ENCODE results near the gene THAP4. TPM values are rescaled to one million over a fixed set of nuclear protein-coding genes. Genes with fewer than 3 reads are reported as not detected.

The THAP4 gene
- total RNA-seq, 1 donor from 2014 or later, result 32.4 TPM

DNA sequence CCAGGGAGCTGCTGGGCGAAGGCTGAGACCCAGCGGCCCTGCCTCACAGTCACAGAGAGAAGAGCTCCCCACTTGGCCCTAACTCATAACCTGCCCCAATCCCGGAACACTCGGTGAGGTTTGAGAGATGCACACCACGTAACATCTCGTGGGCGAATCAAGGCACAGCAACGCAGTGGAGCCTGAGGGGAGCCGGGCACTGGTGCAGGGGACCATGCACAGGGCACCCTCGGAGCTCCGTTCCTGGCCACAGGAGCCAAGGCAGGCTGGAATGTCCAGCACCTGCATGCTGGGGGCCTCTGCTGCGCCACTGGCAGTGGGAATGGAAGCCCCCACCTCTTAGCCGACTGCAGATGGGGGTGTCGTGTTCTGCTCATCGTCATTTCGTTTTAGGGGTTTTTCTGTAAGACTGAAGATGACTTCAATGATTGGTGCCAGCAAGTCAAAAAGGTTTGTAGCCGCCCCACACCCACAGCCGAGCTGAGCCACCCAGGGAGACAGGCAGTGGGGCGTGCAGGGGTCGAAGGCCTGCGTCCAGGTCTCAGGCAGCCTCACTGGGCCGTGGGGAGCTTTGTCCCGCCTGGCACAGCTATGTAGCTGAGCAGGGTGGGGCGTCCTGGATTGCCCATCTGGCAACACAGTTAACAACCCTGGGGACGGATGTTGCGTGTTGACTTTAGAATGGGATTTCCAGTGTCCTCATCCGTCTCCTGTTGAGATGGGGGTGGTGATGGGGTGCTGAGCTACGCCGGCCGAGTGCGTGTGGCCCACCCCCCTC is 33.6 kb upstream of the THAP4 start:
- no peak for DNase-seq
- Mint-ChIP-seq H3K9me3 (ENCODE audit: unreplicated experiment) (peaks cover 5% of the 10 kb centered on the region), H3K27me3 (ENCODE audit: unreplicated experiment) (peaks cover 3% of the 10 kb centered on the region), H3K4me1 (ENCODE audit: low read depth, unreplicated experiment) (peaks cover 2% of the 10 kb centered on the region), H3K4me3 (ENCODE audit: unreplicated experiment) (no peak overlapping the region), H3K36me3 (ENCODE audit: unreplicated experiment) (no peaks in the 10 kb centered on the region), H3K27ac (ENCODE audit: unreplicated experiment) (no peak overlapping the region)
- TF ChIP-seq, protein P1, sequence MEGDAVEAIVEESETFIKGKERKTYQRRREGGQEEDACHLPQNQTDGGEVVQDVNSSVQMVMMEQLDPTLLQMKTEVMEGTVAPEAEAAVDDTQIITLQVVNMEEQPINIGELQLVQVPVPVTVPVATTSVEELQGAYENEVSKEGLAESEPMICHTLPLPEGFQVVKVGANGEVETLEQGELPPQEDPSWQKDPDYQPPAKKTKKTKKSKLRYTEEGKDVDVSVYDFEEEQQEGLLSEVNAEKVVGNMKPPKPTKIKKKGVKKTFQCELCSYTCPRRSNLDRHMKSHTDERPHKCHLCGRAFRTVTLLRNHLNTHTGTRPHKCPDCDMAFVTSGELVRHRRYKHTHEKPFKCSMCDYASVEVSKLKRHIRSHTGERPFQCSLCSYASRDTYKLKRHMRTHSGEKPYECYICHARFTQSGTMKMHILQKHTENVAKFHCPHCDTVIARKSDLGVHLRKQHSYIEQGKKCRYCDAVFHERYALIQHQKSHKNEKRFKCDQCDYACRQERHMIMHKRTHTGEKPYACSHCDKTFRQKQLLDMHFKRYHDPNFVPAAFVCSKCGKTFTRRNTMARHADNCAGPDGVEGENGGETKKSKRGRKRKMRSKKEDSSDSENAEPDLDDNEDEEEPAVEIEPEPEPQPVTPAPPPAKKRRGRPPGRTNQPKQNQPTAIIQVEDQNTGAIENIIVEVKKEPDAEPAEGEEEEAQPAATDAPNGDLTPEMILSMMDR (IDR thresholded peaks at IDR 0.05; ENCODE audit: partially characterized antibody, unreplicated experiment), result no peak

DNA sequence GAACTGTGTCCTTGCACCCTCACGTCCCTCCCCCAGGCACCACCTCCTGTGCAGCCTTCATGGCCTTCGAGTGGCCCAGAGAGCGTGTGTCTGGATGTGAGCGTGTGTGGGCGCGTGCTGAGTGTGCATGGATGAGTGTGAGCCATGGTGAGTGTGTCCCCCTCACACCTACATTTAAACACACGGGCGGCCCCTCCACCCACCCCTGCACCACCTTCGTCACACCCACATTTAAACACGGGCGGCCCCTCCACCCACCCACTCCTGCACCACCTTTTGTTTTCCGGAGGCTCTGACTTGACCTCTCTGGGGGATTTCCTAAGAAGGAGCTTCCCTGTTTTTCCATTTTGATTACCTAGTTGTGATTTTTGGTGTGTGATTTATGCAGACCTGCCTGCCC is 31.9 kb upstream of the THAP4 start:
- H3K4me1 Mint-ChIP-seq (ENCODE audit: low read depth, unreplicated experiment), result peaks cover 2% of the 10 kb centered on the region
- DNase-seq, result no peak
- peaks cover 4% of the 10 kb centered on the region for H3K27me3 Mint-ChIP-seq (ENCODE audit: unreplicated experiment)
- no peak overlapping the region for H3K4me3 Mint-ChIP-seq (ENCODE audit: unreplicated experiment)
- TF ChIP-seq, protein P1 (IDR thresholded peaks at IDR 0.05; ENCODE audit: partially characterized antibody, unreplicated experiment), result no peak
- no peak overlapping the region for H3K27ac Mint-ChIP-seq (ENCODE audit: unreplicated experiment)
- H3K9me3 Mint-ChIP-seq (ENCODE audit: unreplicated experiment), result peaks cover 3% of the 10 kb centered on the region
- no peaks in the 10 kb centered on the region for H3K36me3 Mint-ChIP-seq (ENCODE audit: unreplicated experiment)

DNA sequence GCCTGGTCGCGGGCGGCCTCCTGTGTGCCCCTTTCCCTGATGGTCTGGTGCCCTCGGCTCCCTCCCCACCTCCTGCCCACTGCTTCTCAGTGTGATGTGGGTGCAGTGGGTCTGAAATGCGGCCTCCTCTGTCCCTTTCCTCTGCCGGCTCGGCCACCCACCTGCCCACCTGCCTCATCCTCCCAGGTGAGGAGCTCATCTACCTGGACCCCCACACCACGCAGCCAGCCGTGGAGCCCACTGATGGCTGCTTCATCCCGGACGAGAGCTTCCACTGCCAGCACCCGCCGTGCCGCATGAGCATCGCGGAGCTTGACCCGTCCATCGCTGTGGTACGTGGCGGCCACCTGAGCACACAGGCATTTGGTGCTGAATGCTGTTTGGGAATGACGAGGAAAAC is 31.4 kb upstream of the THAP4 start:
- Mint-ChIP-seq H3K27ac (ENCODE audit: unreplicated experiment) (no peak overlapping the region), H3K4me3 (ENCODE audit: unreplicated experiment) (no peak overlapping the region), H3K4me1 (ENCODE audit: low read depth, unreplicated experiment) (peaks cover 2% of the 10 kb centered on the region), H3K36me3 (ENCODE audit: unreplicated experiment) (no peaks in the 10 kb centered on the region), H3K9me3 (ENCODE audit: unreplicated experiment) (peaks cover 2% of the 10 kb centered on the region), H3K27me3 (ENCODE audit: unreplicated experiment) (peaks cover 2% of the 10 kb centered on the region)
- no peak for DNase-seq
- TF ChIP-seq, protein P1 (IDR thresholded peaks at IDR 0.05; ENCODE audit: partially characterized antibody, unreplicated experiment), result no peak

DNA sequence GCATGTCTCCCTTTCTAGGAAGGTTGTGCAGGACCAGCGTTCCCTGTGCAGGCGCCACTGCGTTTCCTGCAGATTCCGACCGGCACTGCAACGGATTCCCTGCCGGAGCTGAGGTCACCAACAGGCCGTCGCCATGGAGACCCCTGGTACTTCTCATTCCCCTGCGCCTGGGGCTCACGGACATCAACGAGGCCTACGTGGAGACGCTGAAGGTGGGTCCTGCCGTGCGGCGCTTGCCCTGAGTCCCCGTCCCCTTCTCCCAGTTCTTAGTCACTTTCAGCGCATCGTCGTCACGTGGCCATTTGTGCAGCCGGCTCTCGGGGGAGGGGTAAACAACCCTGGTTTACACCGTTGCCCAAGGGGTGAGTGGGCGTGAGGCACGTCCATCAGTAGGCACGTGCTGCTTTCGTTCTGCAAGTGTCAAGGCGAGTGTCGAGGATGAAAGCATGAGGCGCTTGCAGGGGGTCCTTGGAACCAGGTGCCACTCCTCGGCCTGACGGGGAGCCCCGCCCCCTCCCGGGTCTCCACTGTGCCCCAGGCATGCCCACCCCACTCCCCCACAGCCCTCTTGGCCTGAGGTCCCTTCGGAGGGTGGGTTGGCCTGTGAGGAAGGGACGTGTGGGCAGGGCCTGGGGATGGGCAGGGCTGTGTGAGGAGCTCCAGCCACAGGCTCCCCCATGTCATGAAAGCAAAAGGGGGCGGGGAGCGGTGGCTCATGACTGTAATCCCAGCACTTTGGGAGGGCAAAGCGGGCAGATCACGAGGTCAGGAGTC is 29.9 kb upstream of the THAP4 start:
- Mint-ChIP-seq H3K9me3 (ENCODE audit: unreplicated experiment) (peaks cover 2% of the 10 kb centered on the region), H3K4me3 (ENCODE audit: unreplicated experiment) (no peak overlapping the region), H3K36me3 (ENCODE audit: unreplicated experiment) (no peaks in the 10 kb centered on the region), H3K4me1 (ENCODE audit: low read depth, unreplicated experiment) (peaks cover 2% of the 10 kb centered on the region), H3K27ac (ENCODE audit: unreplicated experiment) (no peak overlapping the region), H3K27me3 (ENCODE audit: unreplicated experiment) (peaks cover 2% of the 10 kb centered on the region)
- TF ChIP-seq, protein P1 (IDR thresholded peaks at IDR 0.05; ENCODE audit: partially characterized antibody, unreplicated experiment), result no peak
- no peak for DNase-seq
